ENCODE data around the gene NMRAL1.

The NMRAL1 gene

DNA sequence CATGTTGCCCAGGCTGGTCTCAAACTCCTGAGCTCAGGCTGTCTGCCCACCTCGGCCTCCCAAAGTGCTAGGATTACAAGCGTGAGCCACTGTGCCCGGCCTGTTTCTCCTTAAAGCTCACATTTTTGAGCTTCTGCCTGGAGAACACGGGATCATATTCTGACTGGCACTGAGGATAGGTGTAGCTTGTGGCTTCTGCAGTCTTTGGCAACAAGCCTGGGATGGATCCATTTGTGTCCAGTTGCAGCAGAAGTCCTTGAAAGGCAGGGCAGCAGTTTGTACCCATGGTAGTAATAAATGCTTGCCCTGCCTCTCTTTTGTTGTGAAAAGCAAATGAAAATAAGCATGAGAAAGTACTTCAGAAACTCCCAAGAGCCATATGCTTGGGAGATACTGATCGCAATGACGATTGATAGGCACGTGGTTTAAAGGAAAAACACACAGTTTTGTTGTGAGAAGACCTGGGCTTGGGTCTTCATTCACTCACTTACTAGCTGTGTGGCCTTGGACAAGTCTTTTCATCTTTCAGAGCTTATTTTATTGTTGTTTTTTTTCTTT, 54.9 kb downstream of the NMRAL1 start:
- H4K20me1 ChIP-seq (ENCODE audit: insufficient read depth, low read length) = no peaks in the 10 kb centered on the region
- no peak overlapping the region for H3K4me2 ChIP-seq (ENCODE audit: low read length)
- no peak overlapping the region for H3K27ac ChIP-seq (ENCODE audit: low read depth, low read length, poor library complexity, severe bottlenecking)
- H3K79me2 ChIP-seq (ENCODE audit: insufficient read depth, low read length) = peaks cover 12% of the 10 kb centered on the region
- H3K4me1 ChIP-seq (ENCODE audit: insufficient read depth, low read length, severe bottlenecking) = peaks cover 20% of the 10 kb centered on the region
- H3K9me3 ChIP-seq (ENCODE audit: low read length) = no peaks in the 10 kb centered on the region
- no peaks in the 10 kb centered on the region for H3K27me3 ChIP-seq (ENCODE audit: insufficient read depth, low read length)
- H3K36me3 ChIP-seq (ENCODE audit: insufficient read depth, low read length) = no peaks in the 10 kb centered on the region; the same call in 1 of the 2 replicates
- H3F3A ChIP-seq (ENCODE audit: insufficient read depth, low read length) = peaks cover 4% of the 10 kb centered on the region; the same call in 1 of the 2 replicates
- no peak overlapping the region for H3K9ac ChIP-seq (ENCODE audit: low read length)
- no peaks in the 10 kb centered on the region for H3K9me2 ChIP-seq (ENCODE audit: low read depth, low read length)
- no peak overlapping the region for H2AFZ ChIP-seq (ENCODE audit: low read length)
- TF ChIP-seq EZH2 (IDR thresholded peaks at IDR 0.05; ENCODE audit: borderline replicate concordance, low read length) = no peak
- TF ChIP-seq, protein P1, sequence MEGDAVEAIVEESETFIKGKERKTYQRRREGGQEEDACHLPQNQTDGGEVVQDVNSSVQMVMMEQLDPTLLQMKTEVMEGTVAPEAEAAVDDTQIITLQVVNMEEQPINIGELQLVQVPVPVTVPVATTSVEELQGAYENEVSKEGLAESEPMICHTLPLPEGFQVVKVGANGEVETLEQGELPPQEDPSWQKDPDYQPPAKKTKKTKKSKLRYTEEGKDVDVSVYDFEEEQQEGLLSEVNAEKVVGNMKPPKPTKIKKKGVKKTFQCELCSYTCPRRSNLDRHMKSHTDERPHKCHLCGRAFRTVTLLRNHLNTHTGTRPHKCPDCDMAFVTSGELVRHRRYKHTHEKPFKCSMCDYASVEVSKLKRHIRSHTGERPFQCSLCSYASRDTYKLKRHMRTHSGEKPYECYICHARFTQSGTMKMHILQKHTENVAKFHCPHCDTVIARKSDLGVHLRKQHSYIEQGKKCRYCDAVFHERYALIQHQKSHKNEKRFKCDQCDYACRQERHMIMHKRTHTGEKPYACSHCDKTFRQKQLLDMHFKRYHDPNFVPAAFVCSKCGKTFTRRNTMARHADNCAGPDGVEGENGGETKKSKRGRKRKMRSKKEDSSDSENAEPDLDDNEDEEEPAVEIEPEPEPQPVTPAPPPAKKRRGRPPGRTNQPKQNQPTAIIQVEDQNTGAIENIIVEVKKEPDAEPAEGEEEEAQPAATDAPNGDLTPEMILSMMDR (IDR thresholded peaks at IDR 0.05; ENCODE audit: low read length) = no peak
- no peak overlapping the region for H3K4me3 ChIP-seq (ENCODE audit: low read depth, low read length, poor library complexity, severe bottlenecking)

DNA sequence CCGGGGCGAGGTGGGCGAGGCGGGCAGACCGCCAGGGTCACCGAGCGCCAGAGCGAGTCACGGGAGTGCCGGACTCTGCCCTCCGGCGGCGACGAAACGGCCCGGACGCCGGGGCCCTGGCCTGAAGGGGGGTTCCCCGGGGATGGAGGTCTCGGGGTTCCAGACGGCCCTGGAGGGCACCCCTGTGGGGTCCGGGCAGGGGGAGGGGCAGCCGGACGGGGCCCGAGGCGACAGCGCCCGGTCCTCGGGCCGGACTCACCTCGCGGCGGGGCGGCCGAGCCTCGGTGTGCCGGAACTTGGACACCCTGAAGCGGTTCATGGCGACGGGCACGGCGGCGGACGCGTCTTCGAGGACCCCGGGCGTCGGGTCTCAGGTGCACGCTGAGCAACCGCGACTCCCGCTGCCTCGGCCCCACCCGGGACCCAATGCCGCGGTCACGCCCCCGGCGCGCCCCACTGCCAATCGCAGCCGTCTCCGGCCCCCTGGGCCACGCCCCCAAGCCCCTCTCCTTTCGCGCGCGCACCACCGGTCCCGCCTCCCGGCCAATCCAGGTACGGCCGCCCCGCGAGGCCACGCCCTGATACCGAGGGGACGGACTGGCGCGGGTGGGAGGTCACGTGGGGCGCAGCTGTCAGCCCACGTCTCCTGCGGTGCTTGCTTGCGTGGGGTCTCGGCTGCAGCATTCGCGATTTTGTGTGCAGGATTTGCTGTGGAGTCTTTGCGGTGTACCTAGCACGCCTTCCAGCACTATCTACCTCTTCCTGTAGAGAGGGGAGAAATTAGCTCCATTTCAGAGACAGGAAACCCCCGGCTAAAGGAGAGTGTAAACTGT, 58.0 kb downstream of the NMRAL1 start, which contains the start of gene CORO7:
CORO7 (minus strand) TSS at position 397 of the 833 bp plus-strand sequence; CDS start at position 319, 78 bp downstream.
- H3K9ac ChIP-seq (ENCODE audit: low read length) = peak within 1 kb of the TSS; percentile 93

DNA sequence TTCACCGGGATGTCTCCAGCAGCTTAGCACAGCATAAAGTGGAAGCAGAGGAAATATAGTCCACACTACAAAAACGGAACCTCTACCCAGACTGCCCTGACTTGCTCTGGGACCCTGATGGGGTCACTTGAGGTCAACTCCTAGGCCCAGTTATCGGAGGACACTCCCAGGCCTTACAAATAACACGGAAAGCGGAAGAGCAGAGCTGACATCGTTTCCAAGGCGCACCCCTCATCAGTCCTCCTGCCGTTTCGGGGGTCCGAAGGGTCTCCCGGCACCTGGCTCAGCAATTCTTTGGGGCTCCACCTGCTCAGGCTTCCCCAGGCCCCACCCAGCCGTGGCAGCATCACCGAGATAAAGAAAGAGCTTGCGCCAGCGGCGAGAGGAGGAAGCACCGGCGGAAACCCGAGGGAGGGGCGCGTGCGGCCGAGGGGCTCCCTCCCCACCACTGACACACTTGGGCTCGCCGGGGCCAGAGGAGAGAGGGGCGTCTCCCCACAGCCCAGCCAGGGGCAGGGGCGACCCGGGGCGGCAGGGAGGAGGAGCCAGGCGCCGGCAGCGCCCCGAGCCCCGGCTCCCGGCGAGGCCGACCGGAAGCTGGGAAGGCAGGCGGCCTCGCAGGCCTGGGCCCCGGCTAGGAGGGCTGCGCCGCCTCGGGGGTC, 58.8 kb downstream of the NMRAL1 start:
- Histone ChIP-seq H3K27ac (ENCODE audit: low read depth, low read length, poor library complexity, severe bottlenecking) (peak overlapping the region; percentile 65), H4K20me1 (ENCODE audit: insufficient read depth, low read length) (no peaks in the 10 kb centered on the region), H3K79me2 (ENCODE audit: insufficient read depth, low read length) (peaks cover 12% of the 10 kb centered on the region), H3K9me2 (ENCODE audit: low read depth, low read length) (no peaks in the 10 kb centered on the region), H3F3A (ENCODE audit: insufficient read depth, low read length) (peaks cover 4% of the 10 kb centered on the region; the same call in 1 of the 2 replicates), H3K4me1 (ENCODE audit: insufficient read depth, low read length, severe bottlenecking) (peaks cover 27% of the 10 kb centered on the region), H3K4me3 (ENCODE audit: low read depth, low read length, poor library complexity, severe bottlenecking) (peak overlapping the region; percentile 82), H3K36me3 (ENCODE audit: insufficient read depth, low read length) (peaks cover 21% of the 10 kb centered on the region; the same call in 1 of the 2 replicates), H3K9ac (ENCODE audit: low read length) (peak overlapping the region; percentile 93), H3K9me3 (ENCODE audit: low read length) (no peaks in the 10 kb centered on the region), H3K4me2 (ENCODE audit: low read length) (peak overlapping the region; percentile 80), H3K27me3 (ENCODE audit: insufficient read depth, low read length) (no peaks in the 10 kb centered on the region), H2AFZ (ENCODE audit: low read length) (no peak overlapping the region)
- TF ChIP-seq, protein P1 (IDR thresholded peaks at IDR 0.05; ENCODE audit: low read length) = no peak
- TF ChIP-seq EZH2 (IDR thresholded peaks at IDR 0.05; ENCODE audit: borderline replicate concordance, low read length) = no peak

More for the DNA sequence above, 58.0 kb downstream of the NMRAL1 start, which contains the start of gene CORO7:
- Histone ChIP-seq H2AFZ (ENCODE audit: low read length) (no peak within 1 kb of the TSS), H3K9me2 (ENCODE audit: low read depth, low read length) (no peaks in the 10 kb centered on the region), H3K36me3 (ENCODE audit: insufficient read depth, low read length) (peaks cover 18% of the 10 kb centered on the region; the same call in 1 of the 2 replicates), H3K9me3 (ENCODE audit: low read length) (no peaks in the 10 kb centered on the region), H3K4me2 (ENCODE audit: low read length) (peak within 1 kb of the TSS; percentile 80), H3K4me3 (ENCODE audit: low read depth, low read length, poor library complexity, severe bottlenecking) (peak within 1 kb of the TSS; percentile 82), H3K27me3 (ENCODE audit: insufficient read depth, low read length) (no peaks in the 10 kb centered on the region), H3K27ac (ENCODE audit: low read depth, low read length, poor library complexity, severe bottlenecking) (peak within 1 kb of the TSS; percentile 65), H3K79me2 (ENCODE audit: insufficient read depth, low read length) (peaks cover 12% of the 10 kb centered on the region), H3F3A (ENCODE audit: insufficient read depth, low read length) (peaks cover 4% of the 10 kb centered on the region; the same call in 1 of the 2 replicates), H3K4me1 (ENCODE audit: insufficient read depth, low read length, severe bottlenecking) (peaks cover 27% of the 10 kb centered on the region), H4K20me1 (ENCODE audit: insufficient read depth, low read length) (no peaks in the 10 kb centered on the region)
- TF ChIP-seq, protein P1 (IDR thresholded peaks at IDR 0.05; ENCODE audit: low read length) = no peak
- TF ChIP-seq EZH2 (IDR thresholded peaks at IDR 0.05; ENCODE audit: borderline replicate concordance, low read length) = no peak

Measured in OCI-LY1 (cell line).